ENCODE results near the gene CADM3. TPM values are rescaled to one million over a fixed set of nuclear protein-coding genes. Genes with fewer than 3 reads are reported as not detected.

The CADM3 gene
- total and polyA plus RNA-seq, 9 of the 15 experiments (the other 6 are each of a cell fraction or from before 2014, with no cell fraction given): 0.04 TPM; not detected in 8

- Histone ChIP-seq H3K9me1 (ENCODE audit: control insufficient read depth, insufficient read depth, low read length) (no peaks in the 10 kb centered on the region), H3K4me2 (ENCODE audit: insufficient read depth, low read length) (peak overlapping the region; percentile 82), H3K9me3 (replicated peaks; ENCODE audit: control insufficient read depth, insufficient read depth, low read depth, low read length) (no peaks in the 10 kb centered on the region), H3K27ac (ENCODE audit: extremely low read depth, low read depth, low read length) (peak overlapping the region; percentile 47; the same call in 1 of the 3 replicates), H3K9ac (ENCODE audit: insufficient read depth in 1 of 2, low read depth in 2 of 2, low read length in 2 of 2) (peak overlapping the region in 1 of 2 experiments; percentile 46; a peak in 1 of 4 replicates), H3K27me3 (ENCODE audit: control insufficient read depth in 2 of 2, insufficient read depth in 2 of 2, low read length in 2 of 2) (peaks cover 0 to 11% of the 10 kb centered on the region in 2 experiments; a peak in 2 of 5 replicates), H3K36me3 (ENCODE audit: control insufficient read depth, insufficient read depth, low read length) (no peaks in the 10 kb centered on the region), H4K20me1 (replicated peaks; ENCODE audit: control insufficient read depth, insufficient read depth, low read length) (no peaks in the 10 kb centered on the region), H3K79me2 (ENCODE audit: control insufficient read depth, insufficient read depth, low read length) (no peaks in the 10 kb centered on the region), H3K4me1 (replicated peaks in 1 of 2; ENCODE audit: control insufficient read depth in 2 of 2, insufficient read depth in 2 of 2, low read length in 2 of 2) (peaks cover 22 to 24% of the 10 kb centered on the region in 2 experiments; a peak in 4 of 5 replicates), H3K4me3 (no peak overlapping the region), H2AFZ (ENCODE audit: low read depth, low read length) (peak overlapping the region; percentile 90)
- WGBS (ENCODE audit: insufficient coverage, low coverage, missing lambda C conversion rate): 14% methylated on average over 6 of the region's 6 CpGs
- FAIRE-seq (no peak), DNase-seq (ENCODE audit: extremely low read depth in 1 of 4, low spot score in 3 of 4) (no peak), ATAC-seq (peak; percentile 47)
- BruUV-seq (replicated peaks): no TSS peak
- in situ Hi-C loops (cut with MboI): no loop called here
- ChIA-PET POLR2A (no interaction called here), CTCF (ENCODE audit: low intra/inter-chr PET ratio) (no interaction called here)
- intact Hi-C loops (cut with micrococcal nuclease): no loop called here
- no peak for TF ChIP-seq CBX5 (IDR thresholded peaks at IDR 0.05; ENCODE audit: borderline replicate concordance, low read depth)
- TF ChIP-seq PREB (CRISPR knock-in tag; IDR thresholded peaks at IDR 0.05): no peak
- peak in 1 of 2 experiments; percentile 45; a peak in 2 of 4 replicates for TF ChIP-seq TRIM24 (IDR thresholded peaks at IDR 0.05)
- TF ChIP-seq ATF7 (IDR thresholded peaks at IDR 0.05): peak; percentile 28; the same call in 1 of the 2 replicates
- 0 out of 2 replicates have a peak, but pooled peaks have one; percentile 2 for TF ChIP-seq JUN (IDR thresholded peaks at IDR 0.05; ENCODE audit: borderline replicate concordance, low read depth, low read length)
- TF ChIP-seq JUN (CRISPR knock-in tag; IDR thresholded peaks at IDR 0.05; ENCODE audit: borderline replicate concordance): no peak
- no peak for TF ChIP-seq RCOR1 (IDR thresholded peaks at IDR 0.05; ENCODE audit: borderline replicate concordance in 1 of 2, low read depth in 2 of 2, low read length in 2 of 2)
- TF ChIP-seq JUND (IDR thresholded peaks at IDR 0.05; ENCODE audit: borderline replicate concordance, low read depth, low read length): 0 out of 2 replicates have a peak, but pooled peaks have one; percentile 36
- no peak for TF ChIP-seq JUND (tag; IDR thresholded peaks at IDR 0.05; ENCODE audit: borderline replicate concordance, low read depth, low read length)
- peak; percentile 76 for TF ChIP-seq ATF4 (CRISPR knock-in tag; IDR thresholded peaks at IDR 0.05)
- peak; percentile 78 for TF ChIP-seq ATF3 (IDR thresholded peaks at IDR 0.05)
- no peak for TF ChIP-seq ATF3 (CRISPR knock-in tag; conservative IDR thresholded peaks at IDR 0.05)
- TF ChIP-seq ZNF277 (CRISPR knock-in tag; IDR thresholded peaks at IDR 0.05; ENCODE audit: borderline replicate concordance): no peak
- TF ChIP-seq DLX4 (CRISPR knock-in tag; IDR thresholded peaks at IDR 0.05): no peak
These were observed 32.2 kb downstream of the CADM3 start for GRCh38 chr1:159203610-159204009.
